ENCODE data around the gene FASTKD3.
A peak's percentile ranks its signal among the peaks of the same experiment; 100 is the strongest.

FASTKD3 gene

GRCh38 chr5:7897014-7897600 is 28.3 kb upstream of the FASTKD3 start:
- H3K36me3 ChIP-seq (ENCODE audit: control insufficient read depth, insufficient read depth, low read length) = peaks cover 8% of the 10 kb centered on the region
- H3K4me3 ChIP-seq (replicated peaks; ENCODE audit: low read depth, low read length) = no peak overlapping the region
- peak; percentile 65 for TF ChIP-seq CTCF (IDR thresholded peaks at IDR 0.05; ENCODE audit: insufficient read depth, low read length, poor library complexity, severe bottlenecking)
- DNase-seq (ENCODE audit: extremely low read depth, insufficient read length) = no peak
- H3K27me3 ChIP-seq (replicated peaks; ENCODE audit: control insufficient read depth, insufficient read depth, low read length) = no peaks in the 10 kb centered on the region

DNA sequence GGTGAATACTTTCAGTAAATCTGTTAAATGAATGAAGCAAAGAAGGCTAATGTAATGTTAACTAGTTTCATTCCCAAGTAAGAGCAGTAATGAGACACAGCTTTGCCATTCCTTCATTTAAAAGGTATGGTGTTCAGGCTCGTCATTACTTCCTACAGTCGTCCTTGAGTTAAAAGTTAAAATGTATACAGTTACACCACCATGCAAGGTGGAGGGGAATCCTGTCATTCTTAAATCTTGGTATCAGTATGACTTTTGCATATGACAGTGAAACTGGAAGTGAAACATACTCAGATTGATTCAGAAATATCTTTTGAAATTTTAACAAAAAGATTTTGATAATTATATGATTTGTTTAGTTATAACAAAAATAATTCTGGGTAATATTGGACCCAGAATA is 26.0 kb upstream of the FASTKD3 start:
- no peak for DNase-seq (ENCODE audit: extremely low read depth, insufficient read length)
- H3K36me3 ChIP-seq (ENCODE audit: control insufficient read depth, insufficient read depth, low read length) = peaks cover 12% of the 10 kb centered on the region
- TF ChIP-seq CTCF (IDR thresholded peaks at IDR 0.05; ENCODE audit: insufficient read depth, low read length, poor library complexity, severe bottlenecking) = no peak
- H3K27me3 ChIP-seq (replicated peaks; ENCODE audit: control insufficient read depth, insufficient read depth, low read length) = no peaks in the 10 kb centered on the region
- H3K4me3 ChIP-seq (replicated peaks; ENCODE audit: low read depth, low read length) = no peak overlapping the region

DNA sequence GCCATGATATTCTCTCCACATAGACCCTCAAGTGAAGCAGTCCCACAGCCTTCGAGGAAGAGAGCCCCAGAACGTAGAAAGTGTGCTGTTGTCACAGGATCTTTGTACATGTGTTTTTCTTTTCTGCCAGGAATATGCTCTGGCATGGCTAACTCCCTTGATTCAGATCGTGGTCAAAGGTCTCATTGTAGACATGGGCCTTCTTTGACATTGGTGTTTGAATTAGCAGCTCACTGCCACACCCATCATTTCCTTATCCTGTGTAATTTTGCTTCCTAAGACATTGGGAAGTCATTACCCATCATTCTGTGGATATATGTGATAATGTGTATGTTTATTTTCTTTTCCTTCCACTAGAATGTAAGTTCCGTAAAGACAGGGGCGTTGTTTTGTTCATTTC is 25.6 kb upstream of the FASTKD3 start:
- no peak for DNase-seq (ENCODE audit: extremely low read depth, insufficient read length)
- no peak for TF ChIP-seq CTCF (IDR thresholded peaks at IDR 0.05; ENCODE audit: insufficient read depth, low read length, poor library complexity, severe bottlenecking)
- Histone ChIP-seq H3K27me3 (replicated peaks; ENCODE audit: control insufficient read depth, insufficient read depth, low read length) (no peaks in the 10 kb centered on the region), H3K36me3 (ENCODE audit: control insufficient read depth, insufficient read depth, low read length) (peaks cover 12% of the 10 kb centered on the region), H3K4me3 (replicated peaks; ENCODE audit: low read depth, low read length) (no peak overlapping the region)

DNA sequence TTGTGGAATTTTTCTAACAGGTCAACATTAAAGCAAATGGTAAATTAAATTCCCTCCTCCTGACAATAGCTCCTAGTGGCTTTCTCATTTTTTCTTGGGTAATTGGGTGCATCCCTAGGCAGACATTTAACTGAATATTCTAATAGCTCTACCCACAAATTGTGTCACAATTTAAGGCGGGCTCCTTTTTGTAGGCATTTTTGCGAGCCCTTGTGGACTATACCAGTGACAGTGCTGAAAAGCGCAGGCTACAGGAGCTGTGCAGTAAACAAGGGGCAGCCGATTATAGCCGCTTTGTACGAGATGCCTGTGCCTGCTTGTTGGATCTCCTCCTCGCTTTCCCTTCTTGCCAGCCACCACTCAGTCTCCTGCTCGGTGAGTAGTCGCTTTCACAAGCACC is 20.1 kb upstream of the FASTKD3 start:
- no peak for TF ChIP-seq CTCF (IDR thresholded peaks at IDR 0.05; ENCODE audit: insufficient read depth, low read length, poor library complexity, severe bottlenecking)
- DNase-seq (ENCODE audit: extremely low read depth, insufficient read length) = no peak
- no peak overlapping the region for H3K4me3 ChIP-seq (replicated peaks; ENCODE audit: low read depth, low read length)
- no peaks in the 10 kb centered on the region for H3K27me3 ChIP-seq (replicated peaks; ENCODE audit: control insufficient read depth, insufficient read depth, low read length)
- H3K36me3 ChIP-seq (ENCODE audit: control insufficient read depth, insufficient read depth, low read length) = peaks cover 13% of the 10 kb centered on the region

DNA sequence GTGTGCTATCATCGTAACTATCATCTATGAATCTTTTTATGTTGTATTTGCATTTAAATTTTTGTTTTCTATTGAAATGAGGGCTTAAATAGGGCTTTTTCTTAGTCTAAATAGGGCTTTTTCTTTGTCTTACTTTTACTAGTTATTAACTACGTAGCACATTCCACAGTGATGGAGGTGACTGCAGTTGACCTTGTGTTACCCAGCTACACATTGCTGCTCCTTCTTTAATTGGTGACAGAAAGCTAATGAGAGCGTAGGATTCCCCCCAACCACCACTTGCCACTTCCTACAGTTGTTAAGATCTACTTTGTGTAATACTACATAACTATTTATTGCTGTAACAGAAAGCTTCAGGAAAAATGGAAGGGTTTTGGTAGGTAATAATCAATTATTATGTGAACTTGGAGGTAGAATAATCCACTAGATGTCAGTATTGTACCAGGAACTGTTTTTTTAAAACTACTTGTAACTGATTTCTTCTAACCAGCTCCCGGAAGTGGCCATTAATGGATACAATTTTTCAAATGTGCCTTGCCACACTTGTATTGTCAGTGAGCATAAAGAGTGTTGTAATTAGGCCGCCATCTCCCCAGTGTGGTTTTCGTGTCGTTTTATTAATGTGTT is 18.1 kb upstream of the FASTKD3 start:
- Histone ChIP-seq H3K4me3 (replicated peaks; ENCODE audit: low read depth, low read length) (no peak overlapping the region), H3K27me3 (replicated peaks; ENCODE audit: control insufficient read depth, insufficient read depth, low read length) (no peaks in the 10 kb centered on the region), H3K36me3 (ENCODE audit: control insufficient read depth, insufficient read depth, low read length) (peaks cover 16% of the 10 kb centered on the region)
- no peak for DNase-seq (ENCODE audit: extremely low read depth, insufficient read length)
- peak; percentile 41 for TF ChIP-seq CTCF (IDR thresholded peaks at IDR 0.05; ENCODE audit: insufficient read depth, low read length, poor library complexity, severe bottlenecking)
